Panc1 (cell line): ENCODE data around the gene ZMYM2.

Experiments used
- CTCF ChIP-seq: fragments of 450-650 bp; IDR thresholded peaks from 2 replicates; pipeline ENCODE4 v1.5.1; 2017; ENCODE audit warnings: mild to moderate bottlenecking
- POLR2AphosphoS5 ChIP-seq: IDR thresholded peaks from 2 replicates; pipeline ENCODE4 v1.6.1; 2012; ENCODE audit warnings: mild to moderate bottlenecking, low read depth, low read length, moderate library complexity
- SIN3A ChIP-seq: IDR thresholded peaks from 2 replicates; pipeline ENCODE4 v1.6.1; 2012; ENCODE audit warnings: low read depth, mild to moderate bottlenecking, low read length, moderate library complexity, borderline replicate concordance; ENCODE audit not compliant: insufficient read depth

GRCh38 chr13:20137875-20138274, 179.3 kb downstream of the ZMYM2 start:
- TF ChIP-seq POLR2AphosphoS5 (no peak), CTCF (no peak), SIN3A (no peak)
